Measurements from ENCODE around the gene PAX5.

PAX5 gene

DNA sequence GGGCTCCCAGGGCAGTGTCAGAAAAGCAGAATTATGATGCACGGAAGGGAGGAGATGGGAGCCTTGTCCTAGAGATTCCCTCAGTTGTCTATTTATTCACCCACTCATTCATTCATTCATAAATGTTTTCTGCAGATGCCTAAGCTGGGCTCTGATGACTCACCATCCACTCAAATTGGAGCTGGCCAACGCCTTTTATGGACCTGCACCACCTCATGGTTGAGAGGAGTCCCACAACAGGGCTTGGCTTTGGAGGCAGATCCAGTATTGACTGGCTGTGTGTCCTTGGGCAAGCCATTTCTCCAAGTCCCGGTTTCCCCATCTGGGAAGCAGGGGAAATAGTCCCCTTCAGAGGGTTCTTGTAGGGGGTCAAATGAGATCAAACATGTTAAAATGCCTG is 233.6 kb downstream of the PAX5 start:
- H3K27me3 ChIP-seq (ENCODE audit: insufficient read depth, low read length, poor library complexity): peaks cover 7% of the 10 kb centered on the region
- H3K27ac ChIP-seq (ENCODE audit: low read length): no peak overlapping the region
- no peak overlapping the region for H3K4me2 ChIP-seq (ENCODE audit: insufficient read depth, low read length)
- ATAC-seq (ENCODE audit: insufficient read depth, low read depth) (no peak), DNase-seq (no peak)
- H3K9me3 ChIP-seq (ENCODE audit: insufficient read depth, low read length, severe bottlenecking): no peaks in the 10 kb centered on the region
- H2AFZ ChIP-seq (ENCODE audit: low read depth, low read length): no peak overlapping the region
- H3K4me1 ChIP-seq (ENCODE audit: insufficient read depth, low read length): no peaks in the 10 kb centered on the region
- TF ChIP-seq, protein P1, sequence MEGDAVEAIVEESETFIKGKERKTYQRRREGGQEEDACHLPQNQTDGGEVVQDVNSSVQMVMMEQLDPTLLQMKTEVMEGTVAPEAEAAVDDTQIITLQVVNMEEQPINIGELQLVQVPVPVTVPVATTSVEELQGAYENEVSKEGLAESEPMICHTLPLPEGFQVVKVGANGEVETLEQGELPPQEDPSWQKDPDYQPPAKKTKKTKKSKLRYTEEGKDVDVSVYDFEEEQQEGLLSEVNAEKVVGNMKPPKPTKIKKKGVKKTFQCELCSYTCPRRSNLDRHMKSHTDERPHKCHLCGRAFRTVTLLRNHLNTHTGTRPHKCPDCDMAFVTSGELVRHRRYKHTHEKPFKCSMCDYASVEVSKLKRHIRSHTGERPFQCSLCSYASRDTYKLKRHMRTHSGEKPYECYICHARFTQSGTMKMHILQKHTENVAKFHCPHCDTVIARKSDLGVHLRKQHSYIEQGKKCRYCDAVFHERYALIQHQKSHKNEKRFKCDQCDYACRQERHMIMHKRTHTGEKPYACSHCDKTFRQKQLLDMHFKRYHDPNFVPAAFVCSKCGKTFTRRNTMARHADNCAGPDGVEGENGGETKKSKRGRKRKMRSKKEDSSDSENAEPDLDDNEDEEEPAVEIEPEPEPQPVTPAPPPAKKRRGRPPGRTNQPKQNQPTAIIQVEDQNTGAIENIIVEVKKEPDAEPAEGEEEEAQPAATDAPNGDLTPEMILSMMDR (IDR thresholded peaks at IDR 0.05; ENCODE audit: borderline replicate concordance, extremely low read depth, low read length, poor library complexity, severe bottlenecking): no peak
- no peak for TF ChIP-seq EZH2 (IDR thresholded peaks at IDR 0.05; ENCODE audit: borderline replicate concordance, low read depth, low read length, severe bottlenecking)
- H3K36me3 ChIP-seq (ENCODE audit: insufficient read depth, low read length): no peaks in the 10 kb centered on the region
- no peak overlapping the region for H3K9ac ChIP-seq (ENCODE audit: low read depth, low read length)
- no peak overlapping the region for H3K4me3 ChIP-seq (ENCODE audit: low read depth in 1 of 2, low read length in 2 of 2)
- H4K20me1 ChIP-seq (ENCODE audit: insufficient read depth, low read length): no peaks in the 10 kb centered on the region
- H3K79me2 ChIP-seq (ENCODE audit: insufficient read depth, low read length): no peaks in the 10 kb centered on the region

DNA sequence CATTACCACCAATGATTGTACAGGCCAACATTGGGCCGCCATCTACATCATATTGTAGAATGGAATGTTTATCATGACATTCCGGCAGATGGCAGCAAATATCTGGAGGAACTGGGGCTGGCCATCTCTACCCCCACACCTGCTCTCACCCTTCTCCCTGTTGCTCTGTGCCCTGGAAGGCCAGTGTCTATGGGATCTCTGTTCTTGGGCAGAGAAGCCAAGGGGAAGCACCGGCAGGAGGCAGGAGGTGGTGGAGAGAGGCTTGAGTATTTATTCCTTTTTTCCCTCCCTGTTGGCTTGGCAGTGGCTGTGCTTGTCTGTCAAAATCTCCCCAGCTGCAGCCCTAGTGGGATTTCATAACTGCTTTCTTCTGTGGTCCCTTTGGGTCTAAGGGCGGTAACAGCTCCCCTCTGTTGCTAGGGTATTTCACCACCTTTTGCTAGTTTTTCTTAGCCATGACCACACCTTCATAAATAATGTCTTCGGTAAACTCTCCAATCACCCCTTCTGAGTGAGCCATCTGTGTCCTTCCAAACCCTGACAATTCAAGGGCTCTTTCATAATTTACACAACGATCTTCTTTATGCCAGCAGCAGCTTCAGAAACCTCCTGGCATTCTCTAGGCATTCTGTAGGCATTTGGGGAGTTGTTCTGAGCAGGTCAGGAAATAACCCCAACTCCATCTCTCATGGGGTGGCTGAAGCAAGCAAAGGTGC is 235.6 kb downstream of the PAX5 start:
- no peaks in the 10 kb centered on the region for H4K20me1 ChIP-seq (ENCODE audit: insufficient read depth, low read length)
- H3K36me3 ChIP-seq (ENCODE audit: insufficient read depth, low read length): no peaks in the 10 kb centered on the region
- no peak overlapping the region for H3K4me3 ChIP-seq (ENCODE audit: low read depth in 1 of 2, low read length in 2 of 2)
- no peak overlapping the region for H3K9ac ChIP-seq (ENCODE audit: low read depth, low read length)
- no peak overlapping the region for H3K27ac ChIP-seq (ENCODE audit: low read length)
- TF ChIP-seq, protein P1 (IDR thresholded peaks at IDR 0.05; ENCODE audit: borderline replicate concordance, extremely low read depth, low read length, poor library complexity, severe bottlenecking): no peak
- TF ChIP-seq EZH2 (IDR thresholded peaks at IDR 0.05; ENCODE audit: borderline replicate concordance, low read depth, low read length, severe bottlenecking): no peak
- no peaks in the 10 kb centered on the region for H3K79me2 ChIP-seq (ENCODE audit: insufficient read depth, low read length)
- H3K27me3 ChIP-seq (ENCODE audit: insufficient read depth, low read length, poor library complexity): peaks cover 7% of the 10 kb centered on the region
- ATAC-seq (ENCODE audit: insufficient read depth, low read depth) (no peak), DNase-seq (no peak)
- no peak overlapping the region for H2AFZ ChIP-seq (ENCODE audit: low read depth, low read length)
- H3K9me3 ChIP-seq (ENCODE audit: insufficient read depth, low read length, severe bottlenecking): no peaks in the 10 kb centered on the region
- no peak overlapping the region for H3K4me2 ChIP-seq (ENCODE audit: insufficient read depth, low read length)
- no peaks in the 10 kb centered on the region for H3K4me1 ChIP-seq (ENCODE audit: insufficient read depth, low read length)

DNA sequence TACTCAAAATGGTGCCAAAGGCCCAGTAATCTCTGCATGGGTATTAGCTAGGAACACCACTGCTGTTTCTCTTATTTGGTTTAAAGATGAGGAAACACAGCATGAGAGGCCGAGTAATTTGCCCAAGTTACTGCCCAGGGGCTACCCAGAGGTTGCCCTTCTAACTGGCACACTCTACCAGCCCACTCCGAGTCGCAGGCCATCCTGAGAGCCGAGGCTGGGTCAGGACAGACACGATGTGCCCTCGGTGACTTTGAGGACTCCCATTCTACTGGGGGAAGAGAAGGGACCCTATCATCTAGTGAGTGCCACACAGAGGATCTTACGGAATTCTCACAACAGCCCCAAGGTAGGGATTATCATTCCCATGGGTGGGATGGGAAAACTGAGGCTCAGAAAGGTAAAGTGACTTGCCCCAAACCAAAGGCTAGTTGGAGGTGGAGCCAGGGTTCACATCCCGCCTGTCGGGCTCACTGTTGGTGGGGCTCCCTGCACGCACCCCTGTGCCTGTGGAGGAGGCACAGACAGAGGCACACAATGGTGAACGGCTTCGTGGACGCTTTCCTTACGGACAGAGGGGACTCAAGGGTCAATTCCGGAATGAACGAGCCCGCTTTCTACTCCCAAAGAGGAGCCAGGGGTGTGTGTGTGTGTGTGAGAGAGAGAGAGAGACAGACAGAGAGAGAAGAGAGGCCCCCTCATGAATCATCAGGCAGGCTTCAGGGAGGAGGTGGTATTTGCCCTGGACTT is 236.4 kb downstream of the PAX5 start:
- ATAC-seq (ENCODE audit: insufficient read depth, low read depth): no peak
- TF ChIP-seq EZH2 (IDR thresholded peaks at IDR 0.05; ENCODE audit: borderline replicate concordance, low read depth, low read length, severe bottlenecking): no peak
- TF ChIP-seq, protein P1 (IDR thresholded peaks at IDR 0.05; ENCODE audit: borderline replicate concordance, extremely low read depth, low read length, poor library complexity, severe bottlenecking): no peak
- H3K9me3 ChIP-seq (ENCODE audit: insufficient read depth, low read length, severe bottlenecking): no peaks in the 10 kb centered on the region
- H3K36me3 ChIP-seq (ENCODE audit: insufficient read depth, low read length): no peaks in the 10 kb centered on the region
- H3K4me3 ChIP-seq (ENCODE audit: low read depth in 1 of 2, low read length in 2 of 2): no peak overlapping the region
- H3K79me2 ChIP-seq (ENCODE audit: insufficient read depth, low read length): no peaks in the 10 kb centered on the region
- no peak overlapping the region for H3K4me2 ChIP-seq (ENCODE audit: insufficient read depth, low read length)
- H2AFZ ChIP-seq (ENCODE audit: low read depth, low read length): no peak overlapping the region
- no peak overlapping the region for H3K9ac ChIP-seq (ENCODE audit: low read depth, low read length)
- peaks cover 7% of the 10 kb centered on the region for H3K27me3 ChIP-seq (ENCODE audit: insufficient read depth, low read length, poor library complexity)
- H4K20me1 ChIP-seq (ENCODE audit: insufficient read depth, low read length): no peaks in the 10 kb centered on the region
- DNase-seq: no peak
- H3K27ac ChIP-seq (ENCODE audit: low read length): no peak overlapping the region
- no peaks in the 10 kb centered on the region for H3K4me1 ChIP-seq (ENCODE audit: insufficient read depth, low read length)
